ENCODE data around the gene ZAR1L. TPM values are rescaled to one million over a fixed set of nuclear protein-coding genes. Genes with fewer than 3 reads are reported as not detected.

ZAR1L gene
- total RNA-seq, 1 experiment from 2014 or later = not detected

- Histone ChIP-seq H3K4me1 (ENCODE audit: insufficient read depth, low read length) (no peaks in the 10 kb centered on the region), H3K23ac (ENCODE audit: insufficient read length, low read depth, low read length) (no peak overlapping the region), H3K27me3 (ENCODE audit: insufficient read depth, low read length) (no peaks in the 10 kb centered on the region), H4K20me1 (ENCODE audit: control insufficient read depth, insufficient read depth, insufficient read length) (no peaks in the 10 kb centered on the region), H2BK15ac (ENCODE audit: low read depth, low read length) (no peak overlapping the region), H3K9me3 (ENCODE audit: control insufficient read depth, low read depth, low read length) (no peaks in the 10 kb centered on the region), H3T11ph (ENCODE audit: low read length) (no peak overlapping the region), H3K9ac (ENCODE audit: extremely low read depth, insufficient read length, low read length) (no peak overlapping the region), H3K18ac (ENCODE audit: insufficient read length, low read depth, low read length) (no peak overlapping the region), H4K91ac (ENCODE audit: insufficient read length, low read depth, low read length) (no peak overlapping the region), H3K79me2 (ENCODE audit: insufficient read depth, low read length) (no peaks in the 10 kb centered on the region), H3K4ac (ENCODE audit: low read depth, low read length) (no peak overlapping the region), H4K8ac (replicated peaks; ENCODE audit: insufficient read length, low read depth, low read length) (no peak overlapping the region), H3K23me2 (ENCODE audit: insufficient read length, low read depth, low read length, poor library complexity, severe bottlenecking) (peaks cover 7% of the 10 kb centered on the region), H3K14ac (ENCODE audit: insufficient read depth, low read length) (no peak overlapping the region), H2BK12ac (ENCODE audit: insufficient read length, low read depth, low read length) (no peak overlapping the region), H3K4me2 (ENCODE audit: insufficient read depth, insufficient read length, low read length) (no peak overlapping the region), H2BK5ac (ENCODE audit: insufficient read length, low read length) (no peak overlapping the region), H4K5ac (ENCODE audit: insufficient read length, low read depth, low read length) (no peak overlapping the region), H3K79me1 (ENCODE audit: insufficient read depth, low read depth, low read length, poor library complexity, severe bottlenecking) (no peaks in the 10 kb centered on the region), H2BK20ac (ENCODE audit: low read depth, low read length, poor library complexity, severe bottlenecking) (no peak overlapping the region), H3K56ac (ENCODE audit: insufficient read length, low read depth, low read length) (no peak overlapping the region), H2AK5ac (ENCODE audit: insufficient read length, low read length) (no peak overlapping the region), H3K27ac (ENCODE audit: insufficient read length, low read depth, low read length) (no peak overlapping the region), H2AFZ (ENCODE audit: low read length) (no peak overlapping the region), H2BK120ac (ENCODE audit: low read depth, low read length, poor library complexity, severe bottlenecking) (no peak overlapping the region)
- no peak for DNase-seq
- H3K27me3 Mint-ChIP-seq (ENCODE audit: low read depth) = no peaks in the 10 kb centered on the region
- H3K27ac Mint-ChIP-seq = no peak overlapping the region
- peaks cover 13 to 51% (median 37%) of the 10 kb centered on the region in 3 experiments for H3K36me3 Mint-ChIP-seq (ENCODE audit: insufficient read depth in 1 of 3, low read depth in 3 of 3)
- no peak overlapping the region for H3K4me3 Mint-ChIP-seq
- WGBS (ENCODE audit: extremely low coverage, insufficient read length, low lambda C conversion rate) = no CpG with 5 or more reads among the region's 4 CpGs
- no peak for TF ChIP-seq CTCF (conservative IDR thresholded peaks at IDR 0.05)
- H3K4me1 Mint-ChIP-seq = peaks cover 3% of the 10 kb centered on the region in 2 experiments; a peak in 1 of 4 replicates
- H3K9me3 Mint-ChIP-seq = no peaks in the 10 kb centered on the region
These were observed 5.4 kb upstream of the ZAR1L start for GRCh38 chr13:32320528-32320927.
